ENCODE results near the gene B9D1. TPM values are rescaled to one million over a fixed set of nuclear protein-coding genes. Genes with fewer than 3 reads are reported as not detected.

B9D1 gene
- polyA plus RNA-seq, 1 experiment = 55.8 TPM

GRCh38 chr17:19361944-19362276 lies 613 bp downstream of the B9D1 start:
- Histone ChIP-seq H3K4me3 (ENCODE audit: low read depth, low read length) (peak overlapping the region; percentile 56), H3K27me3 (ENCODE audit: control insufficient read depth, insufficient read depth, low read length) (no peaks in the 10 kb centered on the region), H3K36me3 (ENCODE audit: control insufficient read depth, insufficient read depth, low read length) (peaks cover 2% of the 10 kb centered on the region; the same call in 1 of the 2 replicates)
- no peak for TF ChIP-seq CTCF (IDR thresholded peaks at IDR 0.05; ENCODE audit: insufficient read depth, low read depth, low read length)
- POLR2A ChIA-PET = no interaction called here
- CTCF ChIA-PET = interaction anchor here (1.1 to 5.9 kb wide), 11 partner anchors 13 to 404 kb away, joined by 3 to 178 read pairs (median 11); no protein-coding TSS in a partner anchor
- no peak for DNase-seq (ENCODE audit: low read depth)

- no peak for DNase-seq (ENCODE audit: low read depth)
- H3K27me3 ChIP-seq (ENCODE audit: control insufficient read depth, insufficient read depth, low read length) = no peaks in the 10 kb centered on the region
- CTCF ChIA-PET = interaction anchor here (1.1 to 5.9 kb wide), 2 partner anchors 20 to 87 kb away, joined by 3 to 178 read pairs; no protein-coding TSS in a partner anchor
- H3K4me3 ChIP-seq (ENCODE audit: low read depth, low read length) = no peak overlapping the region
- POLR2A ChIA-PET = no interaction called here
- no peak for TF ChIP-seq CTCF (IDR thresholded peaks at IDR 0.05; ENCODE audit: insufficient read depth, low read depth, low read length)
- peaks cover 2% of the 10 kb centered on the region; the same call in 1 of the 2 replicates for H3K36me3 ChIP-seq (ENCODE audit: control insufficient read depth, insufficient read depth, low read length)
Observed at GRCh38 chr17:19361326-19361725, 1.2 kb downstream of the B9D1 start.

- H3K36me3 ChIP-seq (ENCODE audit: control insufficient read depth, insufficient read depth, low read length) = peaks cover 2% of the 10 kb centered on the region; the same call in 1 of the 2 replicates
- no peak overlapping the region for H3K4me3 ChIP-seq (ENCODE audit: low read depth, low read length)
- no peak for DNase-seq (ENCODE audit: low read depth)
- no peak for TF ChIP-seq CTCF (IDR thresholded peaks at IDR 0.05; ENCODE audit: insufficient read depth, low read depth, low read length)
- no peaks in the 10 kb centered on the region for H3K27me3 ChIP-seq (ENCODE audit: control insufficient read depth, insufficient read depth, low read length)
- ChIA-PET CTCF (interaction anchor here (1.1 to 5.9 kb wide), 2 partner anchors 19 to 87 kb away, joined by 3 to 178 read pairs; no protein-coding TSS in a partner anchor), POLR2A (no interaction called here)
Observed at GRCh38 chr17:19360772-19361171, 1.8 kb downstream of the B9D1 start.

GRCh38 chr17:19359856-19360255 lies 2.7 kb downstream of the B9D1 start:
- Histone ChIP-seq H3K27me3 (ENCODE audit: control insufficient read depth, insufficient read depth, low read length) (no peaks in the 10 kb centered on the region), H3K36me3 (ENCODE audit: control insufficient read depth, insufficient read depth, low read length) (peaks cover 2% of the 10 kb centered on the region; the same call in 1 of the 2 replicates), H3K4me3 (ENCODE audit: low read depth, low read length) (no peak overlapping the region)
- TF ChIP-seq CTCF (IDR thresholded peaks at IDR 0.05; ENCODE audit: insufficient read depth, low read depth, low read length) = no peak
- POLR2A ChIA-PET = no interaction called here
- no peak for DNase-seq (ENCODE audit: low read depth)
- CTCF ChIA-PET = no interaction called here

- Histone ChIP-seq H3K36me3 (ENCODE audit: control insufficient read depth, insufficient read depth, low read length) (peaks cover 2% of the 10 kb centered on the region; the same call in 1 of the 2 replicates), H3K4me3 (ENCODE audit: low read depth, low read length) (no peak overlapping the region), H3K27me3 (ENCODE audit: control insufficient read depth, insufficient read depth, low read length) (no peaks in the 10 kb centered on the region)
- TF ChIP-seq CTCF (IDR thresholded peaks at IDR 0.05; ENCODE audit: insufficient read depth, low read depth, low read length) = no peak
- POLR2A ChIA-PET = no interaction called here
- CTCF ChIA-PET = no interaction called here
- DNase-seq (ENCODE audit: low read depth) = no peak
Observed at GRCh38 chr17:19359151-19359550, 3.4 kb downstream of the B9D1 start.
